Gastrocnemius medialis (tissue), 4 donors: ENCODE results near the gene AGTR1. TPM values are rescaled to one million over a fixed set of nuclear protein-coding genes. Genes with fewer than 3 reads are reported as not detected.

Experiments used
- ATAC-seq, 2 donors: fragments of 150-250 bp; one replicate each; pipeline ENCODE4 v1.9.1; 2016
- DNase-seq, 2 donors: peaks; one replicate each; pipeline ENCODE4 v3.0.0-alpha.2; 2019
- H3K27ac ChIP-seq, 4 donors: fragments of 200-600 bp; sonication (generic); 1 replicate in 1 of 4; 2 replicates in 3 of 4; pipeline ENCODE4 v1.5.1; 2016 to 2018; ENCODE audit warnings: mild to moderate bottlenecking in 2 of 4, moderate library complexity in 1 of 4
- H3K27me3 ChIP-seq, 3 donors: fragments of 200-600 bp; sonication (generic) in 2 of 3; 1 replicate in 1 of 3; 2 replicates in 2 of 3; pipeline versions ENCODE4 v1.5.1 to v1.6.0; 2016 to 2019; ENCODE audit warnings: mild to moderate bottlenecking in 1 of 3, moderate library complexity in 1 of 3
- H3K36me3 ChIP-seq, 2 donors: fragments of 200-600 bp; sonication (generic) in 1 of 2; one replicate each; pipeline ENCODE4 v1.5.1; 2017 to 2018
- H3K4me1 ChIP-seq, 2 donors: fragments of 200-600 bp; sonication (generic) in 1 of 2; one replicate each; pipeline ENCODE4 v1.5.1; 2016 to 2017; ENCODE audit warnings: mild to moderate bottlenecking in 2 of 2
- H3K4me3 ChIP-seq, 4 donors: fragments of 200-600 bp; sonication (generic) in 3 of 4; 1 replicate in 1 of 4; 2 replicates in 3 of 4; pipeline ENCODE4 v1.5.1; 2016 to 2019; ENCODE audit warnings: mild to moderate bottlenecking in 2 of 4
- H3K9me3 ChIP-seq, 3 donors: fragments of 200-600 bp; sonication (generic) in 2 of 3; 1 replicate in 1 of 3; 2 replicates in 2 of 3; pipeline ENCODE4 v1.5.1; 2016 to 2019
- POLR2A ChIP-seq, 2 donors: fragments of 450-650 bp; IDR thresholded peaks; one replicate each; pipeline ENCODE4 v1.6.1; 2017; ENCODE audit warnings: antibody characterized with exemption in 2 of 2, mild to moderate bottlenecking in 2 of 2, moderate library complexity in 2 of 2
- in situ Hi-C, 4 donors: fragments of 200-750 bp; cut with MboI; loops; one replicate each; pipeline versions ENCODE4 v1.15.0 to v1.8.0; 2017; ENCODE audit warnings: low sequenced_read_pairs in 4 of 4
- intact Hi-C: fragments of 100-400 bp; cut with DNase I; formaldehyde crosslinking; loops from one replicate; pipeline ENCODE4 v1.15.1; 2023; ENCODE audit warnings: low total_unique reads
- total RNA-seq, 4 donors: library from RNA; depleted of rRNA; stranded (reverse); fragments of >200 nt; gene quantifications; one replicate each; pipeline versions ENCODE4 v1.1.0 to v1.2.3, GENCODE V29; 2016
- TF ChIP-seq, protein P1 (sequence below), 5 experiments: fragments of 450-650 bp in 3 of 5; fragments of 200-600 bp in 2 of 5; sonication (generic) in 2 of 5; IDR thresholded peaks in 4 of 5; conservative IDR thresholded peaks in 1 of 5; 1 replicate in 4 of 5; 2 replicates in 1 of 5; pipeline ENCODE4 v1.5.1; 2016 to 2019; ENCODE audit warnings: antibody characterized with exemption in 5 of 5, mild to moderate bottlenecking in 3 of 5, moderate library complexity in 3 of 5

AGTR1 gene
- total RNA-seq, 4 donors from 2014 or later = 12.7 to 32.1 (median 14.5) TPM

DNA sequence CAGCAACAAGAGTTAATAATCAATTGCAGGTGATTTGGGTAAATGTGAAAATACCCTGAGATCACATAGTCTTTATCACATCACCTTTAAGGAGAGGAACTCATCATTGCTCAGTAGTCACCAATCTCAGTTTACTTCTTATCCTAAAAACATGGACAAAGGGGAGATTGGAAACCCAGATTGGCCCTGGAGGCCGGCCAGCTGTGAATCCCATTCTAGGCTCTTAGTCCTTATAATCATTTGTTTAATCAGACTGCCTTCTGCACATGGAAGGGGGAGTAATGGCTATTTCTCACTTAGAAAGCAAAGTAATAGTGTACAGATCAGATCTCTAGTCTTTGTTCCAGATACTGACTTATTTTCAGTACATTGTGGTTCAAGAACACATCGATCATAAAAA, 92.7 kb downstream of the AGTR1 start:
- Histone ChIP-seq H3K4me1 (no peaks in the 10 kb centered on the region), H3K9me3 (no peaks in the 10 kb centered on the region), H3K36me3 (no peaks in the 10 kb centered on the region), H3K27ac (peak overlapping the region; percentile 34 to 48 (median 42)), H3K4me3 (no peak overlapping the region), H3K27me3 (no peaks in the 10 kb centered on the region)
- DNase-seq (no peak), ATAC-seq (no peak)
- intact Hi-C loops (no loop called here), in situ Hi-C loops (no loop called here)
- TF ChIP-seq POLR2A (IDR thresholded peaks at IDR 0.05) = no peak
- TF ChIP-seq, protein P1, sequence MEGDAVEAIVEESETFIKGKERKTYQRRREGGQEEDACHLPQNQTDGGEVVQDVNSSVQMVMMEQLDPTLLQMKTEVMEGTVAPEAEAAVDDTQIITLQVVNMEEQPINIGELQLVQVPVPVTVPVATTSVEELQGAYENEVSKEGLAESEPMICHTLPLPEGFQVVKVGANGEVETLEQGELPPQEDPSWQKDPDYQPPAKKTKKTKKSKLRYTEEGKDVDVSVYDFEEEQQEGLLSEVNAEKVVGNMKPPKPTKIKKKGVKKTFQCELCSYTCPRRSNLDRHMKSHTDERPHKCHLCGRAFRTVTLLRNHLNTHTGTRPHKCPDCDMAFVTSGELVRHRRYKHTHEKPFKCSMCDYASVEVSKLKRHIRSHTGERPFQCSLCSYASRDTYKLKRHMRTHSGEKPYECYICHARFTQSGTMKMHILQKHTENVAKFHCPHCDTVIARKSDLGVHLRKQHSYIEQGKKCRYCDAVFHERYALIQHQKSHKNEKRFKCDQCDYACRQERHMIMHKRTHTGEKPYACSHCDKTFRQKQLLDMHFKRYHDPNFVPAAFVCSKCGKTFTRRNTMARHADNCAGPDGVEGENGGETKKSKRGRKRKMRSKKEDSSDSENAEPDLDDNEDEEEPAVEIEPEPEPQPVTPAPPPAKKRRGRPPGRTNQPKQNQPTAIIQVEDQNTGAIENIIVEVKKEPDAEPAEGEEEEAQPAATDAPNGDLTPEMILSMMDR (IDR thresholded peaks at IDR 0.05 in 4 of 5, conservative IDR thresholded peaks at IDR 0.05 in 1 of 5) = no peak

DNA sequence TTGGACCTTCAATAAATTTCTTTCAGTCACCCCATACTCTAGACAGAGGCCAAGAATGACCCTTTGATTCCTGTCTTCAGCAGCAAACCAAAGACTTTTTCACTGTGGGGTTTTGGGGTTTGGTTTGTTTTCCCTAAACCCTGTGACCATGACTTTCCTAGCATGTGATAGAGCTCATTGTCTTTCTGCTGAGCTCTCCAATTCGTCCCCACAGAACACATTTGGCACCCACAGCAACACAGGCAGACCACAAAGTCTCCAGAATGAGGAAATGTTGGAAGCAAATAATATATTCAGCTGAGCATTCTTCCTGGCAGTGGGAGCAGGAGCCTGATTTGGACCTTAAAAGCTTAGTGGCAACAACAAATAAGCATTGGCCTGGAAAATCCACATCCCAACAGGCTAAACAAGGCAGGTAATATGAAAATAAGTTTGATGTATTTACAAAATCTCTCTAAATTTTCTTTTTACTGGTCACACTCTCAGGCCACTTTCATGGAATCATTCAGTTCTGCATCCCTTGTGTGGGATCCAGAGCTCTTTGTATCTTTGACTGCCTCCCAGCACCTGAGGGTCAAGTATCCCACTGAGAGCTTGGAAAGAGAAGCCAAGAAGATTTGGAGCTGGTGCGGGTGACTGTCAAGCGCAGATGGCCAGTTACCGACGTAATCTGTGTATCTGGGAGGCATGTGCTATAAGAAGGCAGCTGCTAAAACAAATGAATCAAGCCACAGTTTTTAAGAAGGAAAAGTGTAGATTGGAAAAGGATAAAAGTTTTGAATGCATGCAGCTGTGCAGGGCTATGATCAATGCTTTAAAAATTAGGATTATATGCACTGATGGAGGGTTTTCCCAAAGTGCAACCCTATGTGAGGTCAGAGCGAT, 93.4 kb downstream of the AGTR1 start:
- ATAC-seq (peak; percentile 62 to 84), DNase-seq (peak; percentile 22 to 51)
- peak overlapping the region; percentile 34 to 48 (median 42) for H3K27ac ChIP-seq
- no peak overlapping the region for H3K4me3 ChIP-seq
- H3K9me3 ChIP-seq = no peaks in the 10 kb centered on the region
- no peaks in the 10 kb centered on the region for H3K27me3 ChIP-seq
- in situ Hi-C loops = no loop called here
- TF ChIP-seq, protein P1 (IDR thresholded peaks at IDR 0.05 in 4 of 5, conservative IDR thresholded peaks at IDR 0.05 in 1 of 5) = no peak
- no peak for TF ChIP-seq POLR2A (IDR thresholded peaks at IDR 0.05)
- H3K36me3 ChIP-seq = no peaks in the 10 kb centered on the region
- intact Hi-C loops = no loop called here
- no peaks in the 10 kb centered on the region for H3K4me1 ChIP-seq

DNA sequence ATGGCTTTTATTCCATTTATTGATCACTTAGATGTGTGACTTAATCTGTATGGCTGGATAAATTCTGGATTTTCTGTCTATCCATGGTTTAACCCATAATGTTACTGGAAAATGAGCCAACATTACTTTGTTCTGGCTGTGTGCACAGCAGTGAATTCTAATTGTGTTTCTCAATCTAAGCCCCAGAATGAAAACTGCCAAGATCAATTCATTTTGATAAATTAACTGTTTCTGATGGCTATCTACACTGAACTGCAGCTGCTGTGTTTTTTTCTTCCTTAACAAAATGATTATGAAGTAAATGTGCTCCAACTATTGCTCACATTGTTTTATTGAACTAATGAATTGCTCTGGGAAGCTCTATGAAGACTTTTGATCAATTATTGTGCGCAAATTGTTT, 94.2 kb downstream of the AGTR1 start:
- in situ Hi-C loops = no loop called here
- H3K36me3 ChIP-seq = no peaks in the 10 kb centered on the region
- no peaks in the 10 kb centered on the region for H3K4me1 ChIP-seq
- no peak for ATAC-seq
- no peak for DNase-seq
- no peaks in the 10 kb centered on the region for H3K9me3 ChIP-seq
- H3K4me3 ChIP-seq = no peak overlapping the region
- peak overlapping the region in 1 of 4 donors; percentile 8 for H3K27ac ChIP-seq
- TF ChIP-seq POLR2A (IDR thresholded peaks at IDR 0.05) = no peak
- TF ChIP-seq, protein P1 (IDR thresholded peaks at IDR 0.05 in 4 of 5, conservative IDR thresholded peaks at IDR 0.05 in 1 of 5) = no peak
- intact Hi-C loops = no loop called here
- no peaks in the 10 kb centered on the region for H3K27me3 ChIP-seq

DNA sequence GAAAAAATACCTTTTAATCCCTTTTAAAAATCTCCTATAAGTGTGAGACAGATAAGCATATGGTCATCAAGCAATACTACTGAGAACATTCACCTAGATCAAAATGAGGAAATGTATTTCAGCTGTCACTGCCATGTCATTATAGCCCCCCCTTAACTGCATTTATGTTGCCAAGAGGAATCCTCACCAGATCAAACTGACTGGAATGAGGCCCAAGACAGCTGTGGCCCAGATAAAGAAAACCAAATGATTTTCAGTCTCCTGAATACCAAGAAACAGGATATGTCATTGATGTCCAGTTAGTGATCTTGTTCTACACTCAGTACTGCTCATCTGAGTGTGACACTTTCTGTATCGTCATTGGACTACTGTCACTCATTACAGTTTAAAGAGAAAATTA, 94.8 kb downstream of the AGTR1 start:
- no peaks in the 10 kb centered on the region for H3K4me1 ChIP-seq
- H3K27ac ChIP-seq = no peak overlapping the region
- no peaks in the 10 kb centered on the region for H3K36me3 ChIP-seq
- H3K4me3 ChIP-seq = no peak overlapping the region
- intact Hi-C loops (no loop called here), in situ Hi-C loops (no loop called here)
- H3K27me3 ChIP-seq = no peaks in the 10 kb centered on the region
- no peak for TF ChIP-seq POLR2A (IDR thresholded peaks at IDR 0.05)
- TF ChIP-seq, protein P1 (IDR thresholded peaks at IDR 0.05 in 4 of 5, conservative IDR thresholded peaks at IDR 0.05 in 1 of 5) = no peak
- DNase-seq (no peak), ATAC-seq (no peak)
- no peaks in the 10 kb centered on the region for H3K9me3 ChIP-seq

Other genes starting within 250 kb of the AGTR1 start
- gene CPB1, start 129.9 kb downstream of the AGTR1 start, total RNA-seq = under 1 TPM in 1 of 4 donors, not detected in 3; 0.76 TPM
- gene CPA3, start 167.4 kb downstream of the AGTR1 start, total RNA-seq = 1 to 10 TPM in 2 of 4 donors, under 1 TPM in 1, not detected in 1; 1.00 to 4.7 (median 1.8) TPM